Effector memory CD4-positive, alpha-beta T cell (primary cell): ENCODE results near the gene CALD1.

Experiments
- DNase-seq, 3 donors: peaks; one replicate each; pipeline ENCODE4 v3.0.0-alpha.2; 2020
- H3K27ac ChIP-seq: 2 replicates; pipeline ENCODE4 v1.7.0; 2013; ENCODE audit warnings: mild to moderate bottlenecking, low read length, moderate library complexity; ENCODE audit not compliant: insufficient read depth, poor library complexity, severe bottlenecking
- H3K27me3 ChIP-seq: replicated peaks from 2 replicates; pipeline ENCODE4 v1.7.0; 2013; ENCODE audit warnings: mild to moderate bottlenecking, low read length; ENCODE audit not compliant: insufficient read depth, control insufficient read depth, poor library complexity, severe bottlenecking
- H3K36me3 ChIP-seq: 2 replicates; pipeline ENCODE4 v1.7.0; 2013; ENCODE audit warnings: mild to moderate bottlenecking, low read length, moderate library complexity; ENCODE audit not compliant: control insufficient read depth, insufficient read depth
- H3K4me1 ChIP-seq: 2 replicates; pipeline ENCODE4 v1.7.0; 2013; ENCODE audit warnings: low read length, mild to moderate bottlenecking; ENCODE audit not compliant: control insufficient read depth, insufficient read depth, poor library complexity, severe bottlenecking
- H3K4me3 ChIP-seq: 2 replicates; pipeline ENCODE4 v1.7.0; 2013; ENCODE audit warnings: low read length, low read depth, mild to moderate bottlenecking; ENCODE audit not compliant: insufficient read depth, poor library complexity, severe bottlenecking
- H3K9me3 ChIP-seq: 2 replicates; pipeline ENCODE4 v1.7.0; 2013; ENCODE audit warnings: mild to moderate bottlenecking, low read length, moderate library complexity; ENCODE audit not compliant: control insufficient read depth

Gene CALD1

DNA sequence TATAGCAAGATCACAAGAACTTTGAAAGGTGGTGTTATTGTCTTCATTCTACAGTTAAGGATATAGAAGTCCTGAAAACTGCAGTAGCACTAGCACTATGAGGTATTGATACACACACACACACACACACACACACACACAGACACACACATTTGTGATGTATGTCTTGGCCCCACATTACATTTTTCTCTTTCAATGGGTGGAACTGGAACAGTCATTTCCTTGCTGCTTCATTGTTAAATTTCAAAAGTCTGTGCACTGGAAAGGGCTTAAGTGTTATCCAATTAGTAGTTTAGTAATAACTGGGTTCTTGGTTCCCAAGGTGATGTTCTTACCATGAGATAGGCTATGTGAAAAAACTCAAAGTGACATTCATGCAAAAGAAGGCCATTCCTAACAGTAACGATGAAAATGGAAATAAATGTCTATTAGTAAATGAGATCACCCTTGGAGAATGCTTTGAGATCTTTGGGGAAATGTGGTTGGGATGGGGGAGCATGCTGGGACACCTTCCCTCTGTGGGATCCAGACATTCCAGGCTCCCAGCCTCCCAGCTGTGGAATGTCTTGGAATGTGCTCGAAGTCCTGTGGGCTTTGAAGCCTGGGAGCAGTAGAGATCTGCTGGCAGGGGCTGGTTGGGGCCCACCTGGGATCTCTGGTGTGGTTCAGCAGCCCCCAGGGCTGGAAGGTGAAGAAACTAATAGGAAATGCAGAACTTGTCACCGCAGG lies 37.4 kb upstream of the CALD1 start:
- no peak for DNase-seq
- Histone ChIP-seq H3K9me3 (no peaks in the 10 kb centered on the region), H3K27ac (no peak overlapping the region), H3K27me3 (no peaks in the 10 kb centered on the region), H3K36me3 (no peaks in the 10 kb centered on the region), H3K4me3 (no peak overlapping the region), H3K4me1 (no peaks in the 10 kb centered on the region)

DNA sequence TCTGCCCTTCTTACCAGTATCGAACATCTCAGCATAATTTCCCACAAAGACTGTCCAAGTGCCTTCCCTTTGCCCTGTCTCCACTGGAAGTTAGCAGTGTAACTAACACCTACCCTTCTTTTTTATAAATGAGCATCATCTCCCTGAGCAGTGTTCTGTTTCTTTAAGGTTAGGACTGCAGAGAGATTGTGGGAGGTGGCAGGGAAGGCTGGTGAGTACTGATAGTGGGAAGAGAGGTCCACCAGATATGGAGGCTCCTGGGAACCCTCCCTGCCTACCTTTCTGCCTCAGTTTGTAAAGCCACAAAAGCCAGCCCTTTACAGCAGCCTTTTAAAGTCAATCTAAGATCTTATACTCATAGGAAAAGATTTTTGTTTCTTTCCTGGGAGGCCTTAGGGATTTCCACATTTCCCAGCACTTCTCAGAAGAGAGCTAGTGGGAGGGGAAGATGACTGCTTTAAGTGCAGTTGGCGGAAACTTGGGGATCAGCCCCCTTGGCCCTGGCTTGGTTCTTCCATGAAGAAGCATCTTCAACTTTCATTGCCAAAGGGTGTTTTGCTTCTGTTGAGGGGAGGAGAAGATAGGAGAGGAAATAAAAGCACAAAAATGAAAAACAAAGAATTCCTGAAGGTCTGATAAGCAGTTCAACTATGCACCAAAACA lies 36.6 kb upstream of the CALD1 start:
- Histone ChIP-seq H3K27ac (no peak overlapping the region), H3K9me3 (no peaks in the 10 kb centered on the region), H3K4me3 (no peak overlapping the region), H3K27me3 (no peaks in the 10 kb centered on the region), H3K4me1 (no peaks in the 10 kb centered on the region), H3K36me3 (no peaks in the 10 kb centered on the region)
- no peak for DNase-seq

DNA sequence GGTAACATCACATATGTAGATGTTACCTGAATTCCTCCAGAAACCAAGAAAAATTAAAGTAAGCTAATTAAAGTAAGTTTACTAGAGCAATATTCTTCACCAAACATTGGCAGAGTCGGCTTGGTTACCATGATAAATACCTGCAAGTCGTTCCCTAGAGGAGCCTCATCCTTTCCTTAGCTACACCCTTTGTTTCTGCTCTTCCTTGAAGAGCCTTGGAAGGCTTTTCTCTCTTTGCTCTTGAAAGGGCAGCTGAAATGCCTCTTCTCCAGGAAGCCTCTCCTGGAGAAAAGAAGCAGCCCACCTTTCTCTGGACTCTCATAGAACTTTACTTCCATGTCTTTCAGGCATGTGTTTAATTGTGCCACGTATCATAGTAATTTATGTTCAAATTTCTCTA lies 34.9 kb upstream of the CALD1 start:
- no peak for DNase-seq
- Histone ChIP-seq H3K4me1 (no peaks in the 10 kb centered on the region), H3K4me3 (no peak overlapping the region), H3K9me3 (no peaks in the 10 kb centered on the region), H3K36me3 (no peaks in the 10 kb centered on the region), H3K27ac (no peak overlapping the region), H3K27me3 (no peaks in the 10 kb centered on the region)

DNA sequence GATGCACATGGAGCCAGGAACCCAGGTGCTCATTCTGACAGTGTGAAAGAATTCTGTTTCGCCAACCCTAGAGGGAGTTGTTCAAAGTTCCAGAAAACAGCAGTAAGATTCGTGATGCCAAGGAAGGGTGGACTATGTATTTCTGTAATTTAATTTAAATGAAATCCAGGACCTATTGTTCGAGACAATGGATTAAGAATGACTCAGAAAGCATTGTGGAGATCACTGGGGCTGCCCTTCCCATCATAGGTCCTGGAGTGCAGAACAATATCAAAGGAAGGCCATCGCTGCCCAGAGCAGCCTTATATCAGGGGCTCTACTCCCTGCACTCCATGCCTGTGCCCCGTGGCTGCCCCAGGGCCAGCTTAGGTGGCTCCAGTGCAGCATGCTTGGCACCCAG lies 32.1 kb upstream of the CALD1 start:
- Histone ChIP-seq H3K4me3 (no peak overlapping the region), H3K9me3 (no peaks in the 10 kb centered on the region), H3K36me3 (no peaks in the 10 kb centered on the region), H3K4me1 (no peaks in the 10 kb centered on the region), H3K27me3 (no peaks in the 10 kb centered on the region), H3K27ac (no peak overlapping the region)
- DNase-seq, result no peak

DNA sequence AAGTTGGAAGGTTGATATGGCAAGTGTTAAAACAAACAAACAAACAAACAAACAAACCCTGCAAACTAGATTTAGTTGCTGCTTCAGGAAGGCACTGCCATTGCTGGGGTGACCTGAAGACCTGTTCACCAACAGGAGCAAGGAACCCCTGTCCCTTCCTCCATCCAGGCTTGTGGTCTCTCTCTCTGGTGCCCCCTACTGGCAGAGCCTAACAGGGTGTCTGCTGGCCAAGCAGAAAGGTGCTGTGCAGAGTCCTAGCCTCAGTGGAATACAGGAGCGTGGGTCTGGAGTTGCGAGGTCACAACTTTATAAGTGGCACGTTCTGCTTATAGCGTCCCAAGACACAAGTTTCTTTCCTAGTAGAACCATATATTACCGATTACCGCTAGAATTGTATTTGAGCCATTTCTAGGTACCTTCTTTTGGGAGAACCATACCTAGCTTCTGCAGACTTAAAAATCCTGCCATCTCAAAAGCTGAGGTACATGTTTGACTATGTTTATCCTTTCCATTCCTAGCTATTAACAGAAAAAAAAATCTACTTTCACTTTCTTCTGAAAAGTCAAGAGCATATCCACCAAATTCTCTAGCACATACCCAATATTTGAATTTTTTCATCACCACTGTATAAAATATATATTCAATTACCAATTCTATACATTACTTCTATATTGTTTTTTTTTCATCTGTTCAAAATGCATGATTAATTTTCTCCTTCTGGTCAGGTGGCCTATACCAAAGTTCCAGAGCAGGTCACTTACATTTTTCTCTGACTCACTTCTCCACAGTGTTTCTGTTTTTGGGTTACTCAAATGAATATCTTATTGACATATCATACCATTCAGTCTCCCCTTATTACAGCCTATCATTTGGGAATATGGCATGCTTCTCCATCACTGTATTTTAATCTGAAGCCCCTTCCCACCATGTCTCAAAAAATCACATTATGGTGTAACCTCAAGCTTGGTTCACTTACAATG lies 29.1 kb upstream of the CALD1 start:
- Histone ChIP-seq H3K4me3 (no peak overlapping the region), H3K4me1 (no peaks in the 10 kb centered on the region), H3K9me3 (no peaks in the 10 kb centered on the region), H3K36me3 (no peaks in the 10 kb centered on the region), H3K27me3 (no peaks in the 10 kb centered on the region), H3K27ac (no peak overlapping the region)
- DNase-seq, result peak; percentile 24 to 47 (median 34)

- Histone ChIP-seq H3K27me3 (no peaks in the 10 kb centered on the region), H3K9me3 (no peaks in the 10 kb centered on the region), H3K4me1 (no peaks in the 10 kb centered on the region), H3K27ac (no peak overlapping the region), H3K4me3 (no peak overlapping the region), H3K36me3 (no peaks in the 10 kb centered on the region)
- DNase-seq, result no peak
Measured at GRCh38 chr7:134752006-134752760, 27.3 kb upstream of the CALD1 start.

- Histone ChIP-seq H3K4me3 (no peak overlapping the region), H3K4me1 (no peaks in the 10 kb centered on the region), H3K9me3 (no peaks in the 10 kb centered on the region), H3K27me3 (no peaks in the 10 kb centered on the region), H3K36me3 (no peaks in the 10 kb centered on the region), H3K27ac (no peak overlapping the region)
- DNase-seq, result no peak
Measured at GRCh38 chr7:134755422-134756022, 23.9 kb upstream of the CALD1 start.

- Histone ChIP-seq H3K4me1 (no peaks in the 10 kb centered on the region), H3K9me3 (no peaks in the 10 kb centered on the region), H3K4me3 (no peak overlapping the region), H3K27me3 (no peaks in the 10 kb centered on the region), H3K27ac (no peak overlapping the region), H3K36me3 (no peaks in the 10 kb centered on the region)
- no peak for DNase-seq
Measured at GRCh38 chr7:134757938-134758337, 21.5 kb upstream of the CALD1 start.

GRCh38 chr7:134758981-134759380 lies 20.5 kb upstream of the CALD1 start:
- H3K27ac ChIP-seq, result no peak overlapping the region
- H3K36me3 ChIP-seq, result no peaks in the 10 kb centered on the region
- no peak for DNase-seq
- no peak overlapping the region for H3K4me3 ChIP-seq
- H3K4me1 ChIP-seq, result no peaks in the 10 kb centered on the region
- no peaks in the 10 kb centered on the region for H3K27me3 ChIP-seq
- H3K9me3 ChIP-seq, result no peaks in the 10 kb centered on the region
